Adrenal gland (tissue), 12 donors: ENCODE data around the gene RICTOR. TPM values are rescaled to one million over a fixed set of nuclear protein-coding genes. Genes with fewer than 3 reads are reported as not detected.
"Not testable (repeated sequence)": the region's sequence is repeated elsewhere in the genome, so short reads cannot be mapped to it uniquely, and the experiment has no call there.

Experiments
- DNase-seq, 7 donors: peaks; one replicate each; pipeline ENCODE4 v3.0.0-alpha.2; 2019 to 2020
- H3K27ac ChIP-seq, 5 donors: fragments of 200-600 bp; sonication (generic) in 4 of 5; 1 replicate in 3 of 5; 2 replicates in 2 of 5; pipeline versions ENCODE4 v1.5.1 to v1.8.0; 2016 to 2020; ENCODE audit warnings: mild to moderate bottlenecking in 1 of 5
- H3K27me3 ChIP-seq: fragments of 200-600 bp; 2 replicates; pipeline ENCODE4 v1.8.0; 2021
- H3K36me3 ChIP-seq, 2 donors: fragments of 200-600 bp; replicated peaks in 1 of 2; 1 replicate in 1 of 2; 2 replicates in 1 of 2; pipeline versions ENCODE4 v1.5.1 to v1.8.0; 2018 to 2022
- H3K4me1 ChIP-seq, 2 donors: fragments of 200-600 bp; replicated peaks in 1 of 2; 1 replicate in 1 of 2; 2 replicates in 1 of 2; pipeline versions ENCODE4 v1.5.1 to v1.8.0; 2018 to 2021
- H3K4me3 ChIP-seq, 4 donors: fragments of 200-600 bp; sonication (generic) in 3 of 4; one replicate each; pipeline ENCODE4 v1.5.1; 2016 to 2018
- H3K9me3 ChIP-seq, 3 donors: fragments of 200-600 bp; sonication (generic) in 1 of 3; replicated peaks in 1 of 3; 1 replicate in 2 of 3; 2 replicates in 1 of 3; pipeline versions ENCODE4 v1.5.1 to v1.8.0; 2016 to 2021
- POLR2A ChIP-seq, 2 donors: fragments of 450-650 bp; IDR thresholded peaks; one replicate each; pipeline ENCODE4 v1.6.1; 2017; ENCODE audit warnings: antibody characterized with exemption in 2 of 2, mild to moderate bottlenecking in 2 of 2, moderate library complexity in 1 of 2
- WGBS, 4 donors: extraction: QIAGEN DNeasy Blood & Tissue Kit in 2 of 4; methylation state at CpG; one replicate each; pipeline versions ENCODE4 v1.1.5 to v1.1.7; 2013 to 2017; 5-methylcytosine and 5-hydroxymethylcytosine counted together
- intact Hi-C, 2 donors: fragments of 100-400 bp; cut with DNase I; formaldehyde crosslinking; loops; one replicate each; pipeline versions ENCODE4 v1.14.1 to v1.15.0; 2022 to 2023
- polyA plus RNA-seq, 3 donors: library from polyadenylated mRNA; stranded (reverse); fragments of 200-250 nt in 2 of 3; fragments of 350-450 nt in 1 of 3; fragmentation: Illumina TruSeq in 1 of 3; extraction: RNeasy Lipid Tissue Mini Kit (QIAGEN cat#74804) in 1 of 3; gene quantifications; one replicate each; pipeline ENCODE4 v1.2.3, GENCODE V29; 2013 to 2014
- total RNA-seq, 9 donors: library from RNA; depleted of rRNA in 4 of 9; stranded (reverse); fragments of >200 nt in 4 of 9; fragments of 120-200 nt in 1 of 9; fragmentation: NEBNext Ultra II Directional in 1 of 9; extraction: Animal tissue kit (Norgen Biotek cat#: 25700) in 1 of 9; gene quantifications; one replicate each; pipeline versions ENCODE4 v1.1.0 to v1.2.4, GENCODE V29; 2013 to 2023
- TF ChIP-seq, protein P1 (sequence below), 6 experiments: fragments of 450-650 bp in 4 of 6; fragments of 200-600 bp in 2 of 6; sonication (generic) in 1 of 6; IDR thresholded peaks; 1 replicate in 5 of 6; 2 replicates in 1 of 6; pipeline versions ENCODE4 v1.5.1 to v1.8.0; 2016 to 2021; ENCODE audit warnings: antibody characterized with exemption in 6 of 6, mild to moderate bottlenecking in 2 of 6, moderate library complexity in 1 of 6
- donor health status: healthy with polysubstance abuse.
- donor health status: Bipolar disorder and iron deficiency.
- donor health status: DM: yes; HTN: yes; CAD: no.
- donor health status: DM: no; HTN: no; CAD: no.
- donor health status: DM: no; HTN: no; CAD: no.
- donor health status: DM: yes; HTN: yes; CAD: no.

Gene RICTOR
- total and polyA plus RNA-seq, 12 donors, result 4.7 to 44.7 (median 21.7) TPM

- intact Hi-C loops, result loop anchor here in 1 of 2 donors (10.0 kb wide), 1 partner anchor 51 kb away; no protein-coding TSS in a partner anchor
- no peaks in the 10 kb centered on the region for H3K9me3 ChIP-seq
- H3K4me3 ChIP-seq, result no peak overlapping the region
- no peak for DNase-seq
- H3K27me3 ChIP-seq, result no peaks in the 10 kb centered on the region
- TF ChIP-seq POLR2A (IDR thresholded peaks at IDR 0.05), result no peak
- TF ChIP-seq, protein P1, sequence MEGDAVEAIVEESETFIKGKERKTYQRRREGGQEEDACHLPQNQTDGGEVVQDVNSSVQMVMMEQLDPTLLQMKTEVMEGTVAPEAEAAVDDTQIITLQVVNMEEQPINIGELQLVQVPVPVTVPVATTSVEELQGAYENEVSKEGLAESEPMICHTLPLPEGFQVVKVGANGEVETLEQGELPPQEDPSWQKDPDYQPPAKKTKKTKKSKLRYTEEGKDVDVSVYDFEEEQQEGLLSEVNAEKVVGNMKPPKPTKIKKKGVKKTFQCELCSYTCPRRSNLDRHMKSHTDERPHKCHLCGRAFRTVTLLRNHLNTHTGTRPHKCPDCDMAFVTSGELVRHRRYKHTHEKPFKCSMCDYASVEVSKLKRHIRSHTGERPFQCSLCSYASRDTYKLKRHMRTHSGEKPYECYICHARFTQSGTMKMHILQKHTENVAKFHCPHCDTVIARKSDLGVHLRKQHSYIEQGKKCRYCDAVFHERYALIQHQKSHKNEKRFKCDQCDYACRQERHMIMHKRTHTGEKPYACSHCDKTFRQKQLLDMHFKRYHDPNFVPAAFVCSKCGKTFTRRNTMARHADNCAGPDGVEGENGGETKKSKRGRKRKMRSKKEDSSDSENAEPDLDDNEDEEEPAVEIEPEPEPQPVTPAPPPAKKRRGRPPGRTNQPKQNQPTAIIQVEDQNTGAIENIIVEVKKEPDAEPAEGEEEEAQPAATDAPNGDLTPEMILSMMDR (IDR thresholded peaks at IDR 0.05), result no peak
- H3K27ac ChIP-seq, result peak overlapping the region in 1 of 5 donors; percentile 24
- WGBS, 4 donors, result 87 to 98% (median 96%) methylated on average over 2 of the region's 2 CpGs
- H3K36me3 ChIP-seq, result no peaks in the 10 kb centered on the region
- peaks cover 11 to 18% of the 10 kb centered on the region in 2 donors for H3K4me1 ChIP-seq
Measured at GRCh38 chr5:39013938-39014337, 60.3 kb downstream of the RICTOR start.

DNA sequence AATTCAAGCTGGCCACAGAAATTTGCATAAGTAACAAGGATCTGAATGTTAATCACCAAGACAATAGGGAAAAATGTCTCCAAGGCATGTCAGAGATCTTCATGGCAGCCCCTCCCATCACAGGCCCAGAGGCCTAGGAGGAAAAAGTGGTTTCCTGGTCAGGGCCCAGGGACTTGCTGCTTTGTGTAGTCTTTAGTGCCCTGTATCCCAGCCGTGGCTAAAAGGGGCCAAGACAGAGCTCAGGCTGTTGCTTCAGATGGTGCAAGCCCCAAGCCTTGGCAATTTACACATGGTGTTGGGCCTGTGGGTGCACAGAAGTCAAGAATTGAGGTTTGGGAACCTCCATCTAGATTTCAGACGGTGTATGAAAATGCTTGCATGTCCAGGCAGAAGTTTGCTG is 63.2 kb downstream of the RICTOR start:
- WGBS, 4 donors, result 95 to 100% (median 99%) methylated on average over 2 of the region's 2 CpGs
- intact Hi-C loops, result loop anchor here in 1 of 2 donors (10.0 kb wide), 1 partner anchor 54 kb away; no protein-coding TSS in a partner anchor
- H3K36me3 ChIP-seq, DNase-seq, H3K27ac ChIP-seq, H3K4me3 ChIP-seq, H3K9me3 ChIP-seq, H3K27me3 ChIP-seq: not testable (repeated sequence)
- peaks cover 7 to 10% of the 10 kb centered on the region in 2 donors for H3K4me1 ChIP-seq

- 89 to 93% (median 91%) methylated on average over 4 of the region's 4 CpGs for WGBS, 4 donors
- intact Hi-C loops, result loop anchor here in 1 of 2 donors (10.0 kb wide), 1 partner anchor 55 kb away; no protein-coding TSS in a partner anchor
- H3K27me3 ChIP-seq, result no peaks in the 10 kb centered on the region
- H3K9me3 ChIP-seq, result no peaks in the 10 kb centered on the region
- no peak for DNase-seq
- TF ChIP-seq, protein P1 (IDR thresholded peaks at IDR 0.05), result no peak
- no peak for TF ChIP-seq POLR2A (IDR thresholded peaks at IDR 0.05)
- H3K36me3 ChIP-seq, result no peaks in the 10 kb centered on the region
- no peak overlapping the region for H3K4me3 ChIP-seq
- no peak overlapping the region for H3K27ac ChIP-seq
- peaks cover 0 to under 1% of the 10 kb centered on the region in 2 donors for H3K4me1 ChIP-seq
Measured at GRCh38 chr5:39009981-39010380, 64.2 kb downstream of the RICTOR start.

GRCh38 chr5:39009280-39009679 is 64.9 kb downstream of the RICTOR start:
- WGBS, 4 donors, result 93 to 100% (median 99%) methylated on average over 1 of the region's 1 CpG
- intact Hi-C loops, result no loop called here
- no peak for DNase-seq
- Histone ChIP-seq H3K27ac (no peak overlapping the region), H3K4me1 (no peaks in the 10 kb centered on the region), H3K4me3 (no peak overlapping the region), H3K36me3 (no peaks in the 10 kb centered on the region), H3K27me3 (no peaks in the 10 kb centered on the region), H3K9me3 (no peaks in the 10 kb centered on the region)
- TF ChIP-seq, protein P1 (IDR thresholded peaks at IDR 0.05), result no peak
- TF ChIP-seq POLR2A (IDR thresholded peaks at IDR 0.05), result no peak

- Histone ChIP-seq H3K9me3 (no peaks in the 10 kb centered on the region), H3K27ac (no peak overlapping the region), H3K36me3 (peaks cover 0 to 5% of the 10 kb centered on the region in 2 donors), H3K4me1 (no peaks in the 10 kb centered on the region), H3K27me3 (no peaks in the 10 kb centered on the region), H3K4me3 (no peak overlapping the region)
- TF ChIP-seq POLR2A (IDR thresholded peaks at IDR 0.05), result no peak
- TF ChIP-seq, protein P1 (IDR thresholded peaks at IDR 0.05), result no peak
- DNase-seq, result no peak
- 87 to 95% (median 92%) methylated on average over 2 of the region's 2 CpGs for WGBS, 4 donors
- intact Hi-C loops, result no loop called here
Measured at GRCh38 chr5:39006650-39007049, 67.5 kb downstream of the RICTOR start.
